BE2C (cell line): ENCODE results near the gene ATG5.

Source experiments
- DNase-seq: peaks from one replicate; pipeline ENCODE4 v3.0.0-alpha.2; 2020
- H3K27me3 ChIP-seq: fragments of 250-450 bp; sonication (Bioruptor Pico); 2 replicates; pipeline ENCODE4 v1.5.1; 2020; ENCODE audit warnings: mild to moderate bottlenecking
- H3K36me3 ChIP-seq: fragments of 250-450 bp; sonication (Bioruptor Pico); 2 replicates; pipeline ENCODE4 v1.5.1; 2020; ENCODE audit warnings: mild to moderate bottlenecking
- H3K4me1 ChIP-seq: fragments of 250-450 bp; sonication (Bioruptor Pico); 2 replicates; pipeline ENCODE4 v1.5.1; 2020
- H3K4me3 ChIP-seq: 2 replicates; pipeline ENCODE4 v1.5.1; 2011; ENCODE audit warnings: low read depth, low read length
- H3K9me3 ChIP-seq: fragments of 250-450 bp; sonication (Bioruptor Pico); 2 replicates; pipeline ENCODE4 v1.5.1; 2020
- TF ChIP-seq, protein P1 (sequence below): IDR thresholded peaks from 2 replicates; pipeline ENCODE4 v1.5.1; 2012; ENCODE audit warnings: mild to moderate bottlenecking, low read depth, low read length

Gene ATG5

DNA sequence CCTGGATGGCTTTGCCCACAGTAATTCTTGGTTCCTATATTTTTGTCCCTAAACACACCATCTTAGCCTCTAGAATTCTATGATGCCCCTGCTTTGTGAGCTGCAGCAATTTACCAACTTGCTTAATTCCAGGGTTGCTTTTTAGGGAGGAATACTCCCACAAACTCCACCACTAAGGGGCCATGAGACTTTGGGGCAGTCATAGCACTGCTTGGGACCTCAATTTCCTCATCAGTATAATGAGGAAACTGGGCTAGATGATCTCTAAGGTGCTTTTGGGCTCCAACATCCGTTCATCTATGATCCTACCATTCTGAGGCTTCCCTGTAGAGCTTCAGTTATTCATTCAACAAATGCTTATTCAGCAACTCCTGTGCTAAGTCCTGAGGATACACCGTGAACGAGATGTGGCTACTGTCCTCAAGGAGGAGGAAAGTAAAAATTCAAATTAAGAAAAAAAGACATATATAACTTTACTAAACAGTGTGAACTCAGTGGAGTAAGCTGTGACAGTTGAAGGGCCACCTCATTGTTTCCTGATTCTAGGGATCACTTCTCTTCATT lies 164.2 kb downstream of the ATG5 start:
- TF ChIP-seq, protein P1, sequence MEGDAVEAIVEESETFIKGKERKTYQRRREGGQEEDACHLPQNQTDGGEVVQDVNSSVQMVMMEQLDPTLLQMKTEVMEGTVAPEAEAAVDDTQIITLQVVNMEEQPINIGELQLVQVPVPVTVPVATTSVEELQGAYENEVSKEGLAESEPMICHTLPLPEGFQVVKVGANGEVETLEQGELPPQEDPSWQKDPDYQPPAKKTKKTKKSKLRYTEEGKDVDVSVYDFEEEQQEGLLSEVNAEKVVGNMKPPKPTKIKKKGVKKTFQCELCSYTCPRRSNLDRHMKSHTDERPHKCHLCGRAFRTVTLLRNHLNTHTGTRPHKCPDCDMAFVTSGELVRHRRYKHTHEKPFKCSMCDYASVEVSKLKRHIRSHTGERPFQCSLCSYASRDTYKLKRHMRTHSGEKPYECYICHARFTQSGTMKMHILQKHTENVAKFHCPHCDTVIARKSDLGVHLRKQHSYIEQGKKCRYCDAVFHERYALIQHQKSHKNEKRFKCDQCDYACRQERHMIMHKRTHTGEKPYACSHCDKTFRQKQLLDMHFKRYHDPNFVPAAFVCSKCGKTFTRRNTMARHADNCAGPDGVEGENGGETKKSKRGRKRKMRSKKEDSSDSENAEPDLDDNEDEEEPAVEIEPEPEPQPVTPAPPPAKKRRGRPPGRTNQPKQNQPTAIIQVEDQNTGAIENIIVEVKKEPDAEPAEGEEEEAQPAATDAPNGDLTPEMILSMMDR = no peak
- no peak for DNase-seq
- H3K9me3 ChIP-seq = no peaks in the 10 kb centered on the region
- H3K4me3 ChIP-seq = no peak overlapping the region
- no peaks in the 10 kb centered on the region for H3K27me3 ChIP-seq
- peaks cover 11% of the 10 kb centered on the region for H3K4me1 ChIP-seq
- H3K36me3 ChIP-seq = no peaks in the 10 kb centered on the region

DNA sequence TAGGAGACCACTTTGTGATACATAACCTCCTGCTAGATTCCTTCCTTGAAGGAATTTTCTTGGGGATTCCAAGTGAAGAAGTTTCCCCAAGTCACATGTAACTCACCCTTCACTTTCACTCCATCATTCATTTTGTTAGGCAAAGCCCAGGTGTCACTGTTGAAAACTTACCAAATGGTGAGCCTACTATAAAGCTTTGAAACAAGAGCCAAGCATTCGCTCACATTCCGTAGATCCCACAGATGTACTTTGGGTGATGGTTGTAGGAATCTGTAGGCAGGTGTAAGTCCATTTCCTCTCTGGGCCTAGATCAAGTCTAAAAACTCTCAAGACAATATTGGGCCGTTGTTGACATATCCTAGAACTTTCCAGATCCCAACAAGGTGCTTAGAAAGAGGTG lies 165.4 kb downstream of the ATG5 start:
- peaks cover 16% of the 10 kb centered on the region for H3K4me1 ChIP-seq
- no peak overlapping the region for H3K4me3 ChIP-seq
- TF ChIP-seq, protein P1 = no peak
- DNase-seq = no peak
- H3K36me3 ChIP-seq = no peaks in the 10 kb centered on the region
- H3K9me3 ChIP-seq = no peaks in the 10 kb centered on the region
- no peaks in the 10 kb centered on the region for H3K27me3 ChIP-seq

DNA sequence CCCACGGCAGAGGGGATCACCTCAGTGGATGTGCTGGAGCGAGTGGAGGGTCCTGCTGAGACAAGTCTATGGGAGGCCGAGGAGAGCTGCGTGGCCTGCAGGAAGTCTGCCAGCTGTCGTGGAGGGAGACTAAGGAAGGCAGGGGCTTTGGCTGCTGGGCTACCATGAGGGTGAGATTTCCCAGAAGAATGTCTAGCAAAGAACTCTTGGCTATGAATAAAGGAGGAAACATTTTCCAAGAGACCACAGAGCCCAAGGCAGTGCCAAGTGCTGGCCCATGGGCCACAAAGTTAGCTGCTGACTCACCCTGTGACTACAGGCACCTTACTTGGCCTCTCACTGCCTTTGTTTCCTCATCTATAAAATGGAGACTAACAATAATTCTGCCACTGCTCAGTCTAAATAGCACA lies 166.0 kb downstream of the ATG5 start:
- no peak for DNase-seq
- TF ChIP-seq, protein P1 = no peak

DNA sequence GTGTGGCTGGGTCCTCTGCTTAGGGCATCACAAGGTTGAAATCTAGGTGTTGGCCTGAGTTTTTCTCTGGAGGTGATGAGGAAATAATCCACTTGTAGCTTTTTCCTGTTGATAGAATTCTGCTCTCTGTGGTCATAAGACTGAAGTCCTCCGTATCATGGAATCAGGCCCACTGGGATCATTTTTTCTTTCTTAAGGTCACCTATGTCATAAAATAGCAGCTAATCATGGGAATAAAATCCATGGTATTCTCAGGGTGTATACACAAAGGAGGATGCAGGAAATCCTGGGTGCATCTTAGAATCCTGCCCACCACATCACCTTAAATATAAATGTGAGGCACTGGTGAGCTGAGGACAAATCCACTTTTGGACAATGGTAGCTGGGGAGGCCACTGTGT lies 166.7 kb downstream of the ATG5 start:
- TF ChIP-seq, protein P1 = no peak
- H3K9me3 ChIP-seq = no peaks in the 10 kb centered on the region
- peaks cover 19% of the 10 kb centered on the region for H3K4me1 ChIP-seq
- no peaks in the 10 kb centered on the region for H3K36me3 ChIP-seq
- no peak overlapping the region for H3K4me3 ChIP-seq
- no peaks in the 10 kb centered on the region for H3K27me3 ChIP-seq
- no peak for DNase-seq

More for the DNA sequence above, 166.0 kb downstream of the ATG5 start:
- Histone ChIP-seq H3K27me3 (no peaks in the 10 kb centered on the region), H3K36me3 (no peaks in the 10 kb centered on the region), H3K4me1 (peaks cover 16% of the 10 kb centered on the region), H3K9me3 (no peaks in the 10 kb centered on the region), H3K4me3 (no peak overlapping the region)

DNA sequence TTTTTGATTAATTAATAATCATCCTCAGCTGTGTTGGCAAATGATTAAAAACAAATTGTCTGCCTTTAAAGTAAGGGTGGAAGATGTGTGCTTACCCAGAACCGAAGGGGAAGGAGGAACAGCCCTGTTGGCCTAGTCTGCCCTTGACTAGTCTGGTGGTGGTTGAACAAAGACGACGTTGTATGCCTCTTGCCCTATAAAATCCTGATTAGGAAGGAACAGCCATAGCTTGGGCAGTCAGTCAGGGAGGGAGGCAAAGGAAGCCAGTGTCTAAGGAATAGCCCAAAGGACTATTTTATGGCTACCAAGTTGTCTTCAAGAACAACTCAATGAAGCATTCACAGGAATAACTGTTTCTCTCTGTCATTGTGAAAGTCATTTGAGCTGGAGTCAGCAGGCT lies 168.7 kb downstream of the ATG5 start:
- DNase-seq = no peak
- Histone ChIP-seq H3K9me3 (no peaks in the 10 kb centered on the region), H3K27me3 (no peaks in the 10 kb centered on the region), H3K4me3 (no peak overlapping the region), H3K36me3 (no peaks in the 10 kb centered on the region), H3K4me1 (peaks cover 28% of the 10 kb centered on the region)
- TF ChIP-seq, protein P1 = no peak

DNA sequence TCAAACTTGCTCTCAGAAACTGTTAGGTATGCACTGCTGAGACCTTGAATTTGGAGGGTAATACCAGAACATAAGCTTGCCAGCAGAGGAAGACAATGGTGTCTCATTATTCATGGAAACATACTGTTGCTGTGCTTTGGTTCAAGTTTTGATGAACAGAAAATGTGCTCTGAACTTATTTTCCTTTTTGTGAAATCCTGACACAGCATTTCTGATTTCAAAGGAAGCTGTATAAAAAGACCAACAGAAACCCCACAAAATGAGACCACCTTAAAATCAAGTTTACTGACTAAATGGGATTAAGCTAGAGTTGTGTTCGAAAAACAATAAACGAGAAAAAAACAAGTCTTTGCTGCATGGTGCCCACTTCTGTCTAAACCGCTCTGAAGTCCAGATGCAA lies 169.1 kb downstream of the ATG5 start:
- Histone ChIP-seq H3K36me3 (no peaks in the 10 kb centered on the region), H3K9me3 (no peaks in the 10 kb centered on the region)
- TF ChIP-seq, protein P1 = no peak

More for the DNA sequence above, 169.1 kb downstream of the ATG5 start:
- no peak for DNase-seq
- no peak overlapping the region for H3K4me3 ChIP-seq
- H3K4me1 ChIP-seq = peaks cover 28% of the 10 kb centered on the region
- H3K27me3 ChIP-seq = no peaks in the 10 kb centered on the region
